Measurements from ENCODE around the gene SHQ1.

- TF ChIP-seq CTCF (conservative IDR thresholded peaks at IDR 0.05; ENCODE audit: low read depth, low read length), result no peak
- no peak for TF ChIP-seq RFX5 (IDR thresholded peaks at IDR 0.05; ENCODE audit: low read depth, low read length)
- TF ChIP-seq CEBPB (IDR thresholded peaks at IDR 0.05; ENCODE audit: low read depth, low read length), result no peak
- no peak for TF ChIP-seq POLR2A (IDR thresholded peaks at IDR 0.05; ENCODE audit: low read depth, low read length)
Observed at GRCh38 chr3:72847282-72847681, 963 bp downstream of the SHQ1 start.
